H1 (cell line): ENCODE results near the gene CCDC124. TPM values are rescaled to one million over a fixed set of nuclear protein-coding genes. Genes with fewer than 3 reads are reported as not detected.

ENCODE experiments used
- CTCF ChIA-PET: fragments of 300-600 bp; sonication (Branson Sonifier 250); formaldehyde crosslinking; loops from one replicate; lab custom pipeline; 2021; ENCODE audit not compliant: partially characterized antibody; lab: Charles Lee
- POLR2A ChIA-PET: fragments of 300-600 bp; sonication (Branson Sonifier 250); formaldehyde crosslinking; loops from one replicate; lab custom pipeline; 2021; ENCODE audit warnings: inconsistent platforms; ENCODE audit not compliant: partially characterized antibody; lab: Charles Lee
- DNase-seq, 2 experiments: peaks; one replicate each; pipeline versions ENCODE4 v3.0.0 to v3.0.0-alpha.2; 2010 to 2022; ENCODE audit warnings: low spot score in 2 of 2, low read depth in 1 of 2, mixed read lengths in 1 of 2
- FAIRE-seq: peaks from 2 replicates; lab custom pipeline; 2011; peaks lifted over from hg19 to GRCh38; lab: Jason Lieb, UNC
- H2AFZ ChIP-seq: 2 replicates; pipeline ENCODE4 v1.8.1; 2012; ENCODE audit warnings: low read length, inconsistent platforms
- H2AK5ac ChIP-seq: 2 replicates; pipeline ENCODE4 v1.6.1; 2013; ENCODE audit warnings: low read depth, low read length
- H2BK120ac ChIP-seq: replicated peaks from 2 replicates; pipeline ENCODE3; 2013; ENCODE audit warnings: low read depth, low read length, inconsistent platforms
- H2BK12ac ChIP-seq: 2 replicates; pipeline ENCODE4 v1.6.1; 2013; ENCODE audit warnings: low read depth, low read length
- H2BK15ac ChIP-seq: 2 replicates; pipeline ENCODE4 v1.6.1; 2013; ENCODE audit warnings: low read length
- H2BK20ac ChIP-seq: 2 replicates; pipeline ENCODE4 v1.6.1; 2013; ENCODE audit warnings: low read length
- H2BK5ac ChIP-seq: 2 replicates; pipeline ENCODE4 v1.6.1; 2013; ENCODE audit warnings: low read depth, low read length
- H3K14ac ChIP-seq: 2 replicates; pipeline ENCODE4 v1.6.1; 2013; ENCODE audit warnings: inconsistent platforms; ENCODE audit not compliant: insufficient read length
- H3K18ac ChIP-seq: 2 replicates; pipeline ENCODE4 v1.6.1; 2013; ENCODE audit warnings: low read length; ENCODE audit errors: extremely low read depth
- H3K23ac ChIP-seq: 2 replicates; pipeline ENCODE4 v1.6.1; 2013; ENCODE audit warnings: inconsistent platforms; ENCODE audit not compliant: insufficient read length
- H3K23me2 ChIP-seq: 2 replicates; pipeline ENCODE4 v1.6.1; 2013; ENCODE audit warnings: low read depth, low read length
- H3K27ac ChIP-seq: 2 replicates; pipeline ENCODE4 v1.6.1; 2011; ENCODE audit warnings: low read depth, low read length, inconsistent platforms
- H3K27me3 ChIP-seq, 4 experiments: replicated peaks in 1 of 4; 1 replicate in 1 of 4; 2 replicates in 3 of 4; pipeline versions ENCODE4 v1.6.1 to v1.8.1; 2011 to 2013; ENCODE audit warnings: low read length in 3 of 4, mild to moderate bottlenecking in 3 of 4, inconsistent platforms in 2 of 4, mixed read lengths in 2 of 4, moderate library complexity in 1 of 4; ENCODE audit not compliant: control insufficient read depth in 3 of 4, insufficient read depth in 3 of 4; ENCODE audit errors: extremely low read depth in 1 of 4
- H3K36me3 ChIP-seq, 4 experiments: 2 replicates each; pipeline versions ENCODE4 v1.6.1 to v1.8.1; 2011 to 2013; ENCODE audit warnings: mild to moderate bottlenecking in 4 of 4, low read length in 3 of 4, moderate library complexity in 2 of 4, control low read depth in 1 of 4, inconsistent platforms in 1 of 4; ENCODE audit not compliant: insufficient read depth in 4 of 4, control insufficient read depth in 2 of 4
- H3K4ac ChIP-seq: replicated peaks from 2 replicates; pipeline ENCODE3; 2013; ENCODE audit warnings: low read length, low read depth, mixed read lengths, inconsistent platforms; ENCODE audit not compliant: insufficient read length
- H3K4me1 ChIP-seq, 4 experiments: replicated peaks in 1 of 4; 1 replicate in 1 of 4; 2 replicates in 3 of 4; pipeline versions ENCODE4 v1.6.1 to v1.8.1; 2011 to 2013; ENCODE audit warnings: low read length in 3 of 4, inconsistent platforms in 2 of 4, mixed read lengths in 1 of 4; ENCODE audit not compliant: insufficient read depth in 4 of 4, control insufficient read depth in 3 of 4
- H3K4me2 ChIP-seq, 2 experiments: 2 replicates each; pipeline versions ENCODE4 v1.6.1 to v1.8.1; 2011 to 2013; ENCODE audit warnings: low read depth in 2 of 2, low read length in 2 of 2, control low read depth in 1 of 2, inconsistent platforms in 1 of 2, mild to moderate bottlenecking in 1 of 2; ENCODE audit not compliant: insufficient read depth in 1 of 2
- H3K4me3 ChIP-seq, 4 experiments: fragments of 200-600, 300-600 bp in 1 of 4; sonication (generic), shearing (Covaris generic), sonication (Bioruptor Twin) in 1 of 4; 2 replicates each; pipeline versions ENCODE4 v1.5.1 to v1.8.1; 2011 to 2016; ENCODE audit warnings: low read length in 4 of 4, low read depth in 3 of 4, control low read depth in 2 of 4, inconsistent platforms in 2 of 4, mild to moderate bottlenecking in 2 of 4, mixed read lengths in 1 of 4, moderate library complexity in 1 of 4; ENCODE audit not compliant: insufficient read depth in 2 of 4; ENCODE audit errors: extremely low read depth in 1 of 4
- H3K56ac ChIP-seq: replicated peaks from 2 replicates; pipeline ENCODE3; 2013; ENCODE audit warnings: low read depth, mild to moderate bottlenecking, mixed read lengths, low read length, inconsistent platforms; ENCODE audit not compliant: insufficient read length
- H3K79me1 ChIP-seq: 2 replicates; pipeline ENCODE4 v1.6.1; 2013; ENCODE audit warnings: low read depth, low read length, control low read depth
- H3K79me2 ChIP-seq, 2 experiments: 2 replicates each; pipeline versions ENCODE4 v1.6.1 to v1.8.1; 2012 to 2013; ENCODE audit warnings: low read length in 2 of 2, mild to moderate bottlenecking in 2 of 2, inconsistent platforms in 1 of 2; ENCODE audit not compliant: insufficient read depth in 2 of 2, control insufficient read depth in 1 of 2
- H3K9ac ChIP-seq, 4 experiments: replicated peaks in 1 of 4; 1 replicate in 1 of 4; 2 replicates in 3 of 4; pipeline versions ENCODE4 v1.6.1 to v1.8.1; 2011 to 2013; ENCODE audit warnings: low read depth in 3 of 4, low read length in 3 of 4, control low read depth in 2 of 4, mild to moderate bottlenecking in 2 of 4, moderate library complexity in 2 of 4, inconsistent platforms in 1 of 4; ENCODE audit errors: extremely low read depth in 1 of 4
- H3K9me3 ChIP-seq, 2 experiments: 2 replicates each; pipeline versions ENCODE4 v1.6.1 to v1.8.1; 2012 to 2013; ENCODE audit warnings: mild to moderate bottlenecking in 2 of 2, moderate library complexity in 2 of 2, control low read depth in 1 of 2, inconsistent platforms in 1 of 2, low read depth in 1 of 2, low read length in 1 of 2, mixed read lengths in 1 of 2; ENCODE audit not compliant: insufficient read depth in 2 of 2
- H4K20me1 ChIP-seq, 2 experiments: replicated peaks in 1 of 2; 2 replicates each; pipeline versions ENCODE3 to v1.8.1; 2011 to 2013; ENCODE audit warnings: inconsistent platforms in 2 of 2, low read length in 2 of 2, mild to moderate bottlenecking in 1 of 2; ENCODE audit not compliant: insufficient read depth in 2 of 2, control insufficient read depth in 1 of 2
- H4K5ac ChIP-seq: 2 replicates; pipeline ENCODE4 v1.6.1; 2013; ENCODE audit warnings: low read length, low read depth, mixed read lengths, inconsistent platforms; ENCODE audit not compliant: insufficient read length
- H4K8ac ChIP-seq: 2 replicates; pipeline ENCODE4 v1.8.0; 2013; ENCODE audit warnings: mild to moderate bottlenecking, moderate library complexity, low read length, inconsistent platforms; ENCODE audit not compliant: insufficient read depth; ENCODE audit errors: extremely low read depth
- H4K91ac ChIP-seq: replicated peaks from 2 replicates; pipeline ENCODE3; 2013; ENCODE audit warnings: low read length, mixed read lengths, inconsistent platforms; ENCODE audit not compliant: insufficient read length
- ASH2L ChIP-seq: fragments of 200-600, 300-600 bp; sonication (generic); IDR thresholded peaks from one replicate; pipeline ENCODE4 v1.7.1; 2017; ENCODE audit warnings: low read length
- EZH2 ChIP-seq: fragments of 200-600 bp; sonication (generic); IDR thresholded peaks from 2 replicates; pipeline ENCODE4 v1.7.1; 2012; ENCODE audit warnings: low read depth, mild to moderate bottlenecking, moderate library complexity, low read length, inconsistent platforms; ENCODE audit not compliant: severe bottlenecking
- FOSL1 ChIP-seq: IDR thresholded peaks from 2 replicates; pipeline ENCODE4 v1.6.1; 2011; ENCODE audit warnings: mild to moderate bottlenecking, low read depth, low read length, moderate library complexity; ENCODE audit not compliant: insufficient read depth
- GTF2F1 ChIP-seq: IDR thresholded peaks from 2 replicates; pipeline ENCODE4 v1.6.1; 2012; ENCODE audit warnings: low read depth, low read length, improper control_type of control experiment, borderline replicate concordance
- KDM5A ChIP-seq: fragments of 200-600 bp; IDR thresholded peaks from 2 replicates; pipeline ENCODE4 v1.7.1; 2012; ENCODE audit warnings: mild to moderate bottlenecking, low read length, inconsistent platforms, mixed read lengths
- MAX ChIP-seq: IDR thresholded peaks from 2 replicates; pipeline ENCODE4 v1.6.1; 2012; ENCODE audit warnings: inconsistent platforms
- RNF2 ChIP-seq: fragments of 200-900, 300-1000 bp; sonication (generic); IDR thresholded peaks from 2 replicates; pipeline ENCODE4 v1.7.1; 2016; ENCODE audit warnings: borderline replicate concordance, low read depth, mild to moderate bottlenecking, antibody characterized with exemption, low read length; ENCODE audit not compliant: poor library complexity, severe bottlenecking; ENCODE audit errors: missing control alignments
- SAP30 ChIP-seq: fragments of 300-600 bp; sonication (generic); IDR thresholded peaks from 2 replicates; pipeline ENCODE4 v1.7.1; 2012; ENCODE audit warnings: low read length, moderate library complexity, mild to moderate bottlenecking, inconsistent platforms; ENCODE audit not compliant: insufficient read depth, insufficient replicate concordance
- SIN3A ChIP-seq, 2 experiments: IDR thresholded peaks in 1 of 2; conservative IDR thresholded peaks in 1 of 2; 2 replicates each; pipeline ENCODE4 v1.6.1; 2011 to 2012; ENCODE audit warnings: low read length in 2 of 2, improper control_type of control experiment in 1 of 2, low read depth in 1 of 2, mild to moderate bottlenecking in 1 of 2
- TEAD4 ChIP-seq: IDR thresholded peaks from 2 replicates; pipeline ENCODE4 v1.6.1; 2012; ENCODE audit warnings: low read depth, low read length, inconsistent platforms, mixed read lengths
- USF2 ChIP-seq: IDR thresholded peaks from 2 replicates; pipeline ENCODE4 v1.6.1; 2011; ENCODE audit warnings: low read length, improper control_type of control experiment
- whole genome bisulfite sequencing, 2 experiments: shearing (Covaris generic) in 1 of 2; methylation state at CpG; one replicate each; pipeline versions ENCODE4 v1.1.6 to v1.1.7; 2013 to 2015; ENCODE audit warnings: low lambda C conversion rate in 2 of 2, mixed read lengths in 2 of 2, inconsistent platforms in 1 of 2, low coverage in 1 of 2, missing lambda C conversion rate in 1 of 2; ENCODE audit not compliant: insufficient replicate concordance in 2 of 2, insufficient coverage in 1 of 2, insufficient read length in 1 of 2; ENCODE audit errors: extremely low coverage in 1 of 2, missing lambda C conversion rate in 1 of 2; 5-methylcytosine and 5-hydroxymethylcytosine counted together
- polyA plus RNA-seq, 7 experiments: library from polyadenylated mRNA; depleted of rRNA in 3 of 7; stranded (reverse) in 5 of 7; unstranded in 2 of 7; fragments of >200 nt in 5 of 7; fragments of 200-250 nt in 2 of 7; gene quantifications; 1 replicate in 5 of 7; 2 replicates in 1 of 7; 4 replicates in 1 of 7; pipeline versions ENCODE4 v1.2.1 to v1.2.3, GENCODE V29; 2011 to 2013; ENCODE audit warnings: missing spikeins in 2 of 7, mixed read lengths in 2 of 7
- total RNA-seq: library from RNA; stranded (reverse); fragmentation: NEBNext Ultra II Directional; extraction: Animal tissue kit (Norgen Biotek cat#: 25700); gene quantifications from 2 replicates; pipeline ENCODE4 v1.2.1, GENCODE V29; 2021

CCDC124 gene
- total and polyA plus RNA-seq, 2 of the 8 experiments (the other 6 are each of a cell fraction or from before 2014, with no cell fraction given): 95.2 to 103 TPM

- H4K8ac ChIP-seq: no peak overlapping the region
- no peak overlapping the region for H3K27ac ChIP-seq
- ChIA-PET CTCF (interaction anchor here (1.0 to 8.7 kb wide), 3 partner anchors 10 to 58 kb away, joined by 5 to 105 read pairs (median 8); partner anchors contain the start of gene SLC5A5), POLR2A (interaction anchor here (0.6 to 14.8 kb wide), 3 partner anchors 19 to 62 kb away, joined by 3 to 392 read pairs (median 4); partner anchors contain the start of genes RPL18A and SLC5A5)
- no peak overlapping the region for H3K4ac ChIP-seq
- H3K56ac ChIP-seq: no peak overlapping the region
- H4K91ac ChIP-seq: no peak overlapping the region
- DNase-seq: no peak
- H2AFZ ChIP-seq: no peak overlapping the region
- no peak overlapping the region for H2BK15ac ChIP-seq
- H2BK12ac ChIP-seq: no peak overlapping the region
- no peak overlapping the region for H3K4me2 ChIP-seq
- no peak overlapping the region for H3K9ac ChIP-seq
- H3K79me1 ChIP-seq: no peaks in the 10 kb centered on the region
- 84% methylated on average over 4 of the region's 4 CpGs; no CpG with 5 or more reads in 1 of the 2 experiments for WGBS, 2 experiments
- FAIRE-seq: no peak
- H2BK120ac ChIP-seq: no peak overlapping the region
- no peak overlapping the region for H4K5ac ChIP-seq
- no peaks in the 10 kb centered on the region for H4K20me1 ChIP-seq
- H2BK5ac ChIP-seq: no peak overlapping the region
- no peaks in the 10 kb centered on the region for H3K36me3 ChIP-seq
- no peak overlapping the region for H3K23ac ChIP-seq
- no peak overlapping the region for H3K4me3 ChIP-seq
- no peak overlapping the region for H2AK5ac ChIP-seq
- no peak overlapping the region for H3K14ac ChIP-seq
- H3K23me2 ChIP-seq: peaks cover 7% of the 10 kb centered on the region; the same call in 1 of the 2 replicates
- no peaks in the 10 kb centered on the region for H3K27me3 ChIP-seq
- H3K79me2 ChIP-seq: peaks cover 0 to 7% of the 10 kb centered on the region in 2 experiments; a peak in 2 of 4 replicates
- no peak overlapping the region for H3K18ac ChIP-seq
- no peaks in the 10 kb centered on the region for H3K9me3 ChIP-seq
- no peak overlapping the region for H2BK20ac ChIP-seq
- peaks cover 0 to 4% (median 2%) of the 10 kb centered on the region in 4 experiments; a peak in 3 of 7 replicates for H3K4me1 ChIP-seq
- no peak for TF ChIP-seq FOSL1
- TF ChIP-seq RNF2: no peak
- no peak for TF ChIP-seq USF2
- TF ChIP-seq KDM5A: no peak
- TF ChIP-seq GTF2F1: no peak
- no peak for TF ChIP-seq ASH2L
- no peak for TF ChIP-seq EZH2
- TF ChIP-seq SIN3A (conservative IDR thresholded peaks at IDR 0.05 in 1 of 2, IDR thresholded peaks at IDR 0.05 in 1 of 2; ENCODE audit: low read depth in 1 of 2, low read length in 2 of 2): no peak
- no peak for TF ChIP-seq MAX
- no peak for TF ChIP-seq SAP30
- no peak for TF ChIP-seq TEAD4
These were observed 3.8 kb upstream of the CCDC124 start for GRCh38 chr19:17929056-17929455.
